ENCODE data around the gene MACROD2.

DNA sequence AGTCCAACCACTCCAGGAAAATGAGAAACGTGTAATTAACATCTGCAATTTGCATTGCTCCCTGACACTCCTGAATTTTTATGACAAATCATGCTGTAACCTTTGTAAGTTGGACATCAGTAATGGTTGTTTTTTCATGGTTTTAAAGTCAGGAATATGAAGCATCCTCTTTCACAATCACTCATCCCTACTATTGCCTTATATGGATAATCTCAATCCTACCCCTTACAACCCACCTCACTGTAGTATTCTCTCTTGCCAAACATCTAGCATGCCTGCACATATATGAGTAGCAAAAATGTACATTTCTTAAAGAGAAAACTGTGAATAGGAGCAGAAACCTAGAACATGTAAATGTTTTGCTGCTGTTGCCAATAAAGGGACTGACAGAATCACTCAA, 1848.5 kb downstream of the MACROD2 start:
- no peak for TF ChIP-seq POLR2A (IDR thresholded peaks at IDR 0.05; ENCODE audit: low read depth, low read length)
- TF ChIP-seq POLR2AphosphoS5 (IDR thresholded peaks at IDR 0.05; ENCODE audit: low read depth, low read length), result no peak
- no peak for TF ChIP-seq TAF1 (IDR thresholded peaks at IDR 0.05; ENCODE audit: low read depth, low read length)
- no peak for TF ChIP-seq POU2F2 (IDR thresholded peaks at IDR 0.05; ENCODE audit: low read depth, low read length)
